ENCODE measurements around the gene PIGB.
A peak's percentile ranks its signal among the peaks of the same experiment; 100 is the strongest.
"Not testable (repeated sequence)": the region's sequence is repeated elsewhere in the genome, so short reads cannot be mapped to it uniquely, and the experiment has no call there.

PIGB gene

GRCh38 chr15:55318588-55319494 is at the start of gene PIGB, which contains the start of gene PIGBOS1:
Gene PIGB, plus strand, starts transcription at chr15:55319222. Its CDS starts 29 bp downstream, at chr15:55319251.
Gene PIGBOS1, minus strand, starts transcription at chr15:55319123. Its CDS starts 1,331 bp downstream, at chr15:55317792.
- FAIRE-seq: no peak

GRCh38 chr15:55270291-55270690 is 48.7 kb upstream of the PIGB start:
- FAIRE-seq: no peak

- FAIRE-seq: no peak
Observed at GRCh38 chr15:55276324-55276723, 42.7 kb upstream of the PIGB start.

DNA sequence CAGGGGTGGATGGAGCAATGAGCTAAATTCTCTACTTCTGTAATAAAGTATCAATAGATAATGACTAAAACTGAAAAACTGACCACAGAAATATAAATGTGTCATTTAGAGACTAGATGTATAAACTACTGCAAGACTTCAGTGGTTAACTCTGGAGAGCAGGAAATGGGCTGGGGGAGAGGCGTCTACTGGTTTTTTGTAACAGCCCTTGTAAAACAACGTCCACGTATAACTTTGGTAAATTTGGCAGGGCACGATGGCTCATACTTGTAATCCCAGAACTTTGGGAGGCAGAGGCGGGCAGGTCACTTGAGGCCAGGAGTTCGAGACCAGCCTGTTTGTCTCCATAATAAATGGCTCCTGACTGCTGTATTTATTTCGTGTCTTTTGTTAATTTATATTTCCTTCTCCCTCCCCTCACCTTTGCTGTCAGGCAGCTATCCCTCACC is 41.9 kb upstream of the PIGB start:
- no peak for FAIRE-seq

- no peak for FAIRE-seq
Observed at GRCh38 chr15:55277715-55278114, 41.3 kb upstream of the PIGB start.

DNA sequence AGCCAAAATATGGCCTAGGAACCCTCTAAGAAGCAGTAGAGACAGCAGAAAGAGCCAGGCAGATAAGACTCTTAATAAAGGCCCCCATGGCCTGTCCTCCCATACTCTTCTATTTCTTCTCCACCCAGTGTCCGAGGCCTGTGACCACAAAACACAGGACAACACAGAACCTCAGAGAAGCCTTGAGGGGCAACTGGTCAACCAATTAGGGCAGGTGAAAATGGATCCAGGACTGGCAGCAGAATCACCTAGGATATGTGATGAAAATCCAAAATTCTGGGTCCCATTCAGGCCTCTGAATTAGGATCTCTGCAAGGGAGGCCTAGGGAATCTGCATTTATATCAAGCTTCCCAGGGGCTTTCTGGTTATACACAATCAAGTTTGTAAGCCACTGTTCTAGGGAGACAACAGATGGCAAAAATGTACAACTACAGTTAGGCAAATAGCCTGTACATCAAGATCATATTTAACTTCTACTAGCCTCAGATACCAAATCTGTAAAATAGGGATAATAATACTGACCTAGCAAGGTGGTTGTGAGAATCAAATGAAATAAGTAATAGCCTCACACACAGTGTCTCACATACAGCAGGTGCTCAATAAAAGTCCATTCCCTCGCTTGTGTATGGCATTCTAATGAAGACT is 39.8 kb upstream of the PIGB start:
- FAIRE-seq: no peak

DNA sequence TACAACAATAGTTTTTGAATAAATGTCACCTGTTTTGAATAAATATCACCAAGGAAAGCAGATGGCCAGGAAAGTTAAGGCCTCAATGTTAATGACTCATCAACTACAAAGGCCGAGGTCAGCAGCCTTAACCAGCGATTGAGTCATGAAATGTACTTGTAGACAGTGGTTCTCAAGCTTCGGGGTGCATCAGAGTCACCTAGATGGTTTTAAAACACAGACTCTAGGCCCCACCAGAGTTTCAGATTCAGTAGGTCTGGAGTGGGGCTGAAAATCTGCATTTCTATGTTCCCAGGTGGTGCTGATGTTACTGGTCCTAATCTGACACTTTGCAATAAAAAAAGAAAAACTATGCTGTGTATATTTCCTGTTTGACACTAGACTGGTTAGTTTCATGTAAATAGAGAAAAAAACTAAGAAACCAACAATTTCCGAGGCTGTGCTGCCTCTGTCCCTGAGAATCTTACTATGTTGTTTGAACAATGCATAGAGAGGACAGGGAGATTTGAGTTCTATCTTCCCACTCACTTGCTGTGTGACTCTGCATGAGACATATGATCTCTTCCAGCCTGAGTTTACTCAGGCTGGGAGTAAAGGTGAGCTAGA is 39.2 kb upstream of the PIGB start:
- FAIRE-seq: peak; percentile 43

GRCh38 chr15:55280589-55280988 is 38.4 kb upstream of the PIGB start:
- not testable (repeated sequence) for FAIRE-seq

DNA sequence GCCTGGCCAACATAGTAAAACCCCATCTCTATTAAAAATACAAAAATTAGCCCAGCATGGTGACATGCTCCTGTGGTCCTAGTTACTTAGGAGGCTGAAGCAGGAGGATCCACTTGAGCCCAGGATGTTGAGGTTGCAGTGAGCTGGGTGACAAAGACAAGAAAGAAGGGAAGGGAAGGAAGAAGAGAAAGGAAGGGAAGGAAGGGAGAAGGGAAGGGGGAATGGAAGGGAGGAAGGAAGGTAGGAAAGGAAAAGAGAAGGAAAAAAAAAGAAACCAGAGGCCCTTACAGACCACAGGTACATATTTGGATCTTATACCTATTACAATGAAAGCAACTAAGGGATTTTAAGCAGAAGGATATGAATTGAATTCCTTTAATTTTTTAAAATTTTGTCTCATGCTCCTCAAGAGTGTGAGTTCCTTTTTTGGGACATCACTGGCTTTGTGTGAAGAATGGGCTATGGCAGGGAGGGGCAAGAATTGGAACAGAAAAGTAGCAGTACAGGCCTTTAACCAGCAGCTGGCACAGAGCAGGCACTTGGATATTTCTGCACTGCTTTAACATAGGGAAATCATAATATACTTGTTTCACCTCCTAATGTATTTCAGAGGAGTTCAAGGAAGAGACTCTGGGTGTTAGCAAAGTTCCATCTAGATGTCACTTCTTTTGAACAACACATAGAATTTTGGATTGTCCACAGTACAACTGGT is 37.3 kb upstream of the PIGB start:
- no peak for FAIRE-seq

DNA sequence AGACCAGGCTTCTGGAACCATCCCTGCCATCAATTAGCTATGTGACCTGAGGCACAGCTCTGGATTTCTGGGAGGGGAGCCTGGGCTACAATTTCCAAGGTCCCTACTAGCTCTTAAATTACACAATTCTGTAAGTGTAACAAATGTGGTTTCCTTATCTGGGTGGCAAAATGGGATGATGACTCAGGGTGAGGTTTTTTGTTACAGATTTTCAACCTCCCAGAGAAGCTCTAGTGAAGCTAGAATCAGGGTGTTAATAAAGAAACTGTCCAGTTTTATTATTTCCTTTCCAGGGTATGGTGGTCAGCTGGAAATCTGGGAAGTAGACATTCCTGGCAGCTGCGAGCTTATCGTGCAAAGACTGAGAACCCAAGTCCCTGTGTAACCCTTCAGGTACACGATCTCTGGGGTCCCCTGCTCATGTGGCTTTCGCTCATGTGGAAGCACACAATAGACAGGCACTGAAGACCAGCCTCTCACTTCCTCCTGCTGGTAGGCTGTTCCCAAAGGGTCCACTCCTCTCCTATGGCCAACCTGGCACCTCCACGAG is 36.7 kb upstream of the PIGB start:
- no peak for FAIRE-seq

GRCh38 chr15:55283379-55284147 is 35.5 kb upstream of the PIGB start:
- peak; percentile 56 for FAIRE-seq

DNA sequence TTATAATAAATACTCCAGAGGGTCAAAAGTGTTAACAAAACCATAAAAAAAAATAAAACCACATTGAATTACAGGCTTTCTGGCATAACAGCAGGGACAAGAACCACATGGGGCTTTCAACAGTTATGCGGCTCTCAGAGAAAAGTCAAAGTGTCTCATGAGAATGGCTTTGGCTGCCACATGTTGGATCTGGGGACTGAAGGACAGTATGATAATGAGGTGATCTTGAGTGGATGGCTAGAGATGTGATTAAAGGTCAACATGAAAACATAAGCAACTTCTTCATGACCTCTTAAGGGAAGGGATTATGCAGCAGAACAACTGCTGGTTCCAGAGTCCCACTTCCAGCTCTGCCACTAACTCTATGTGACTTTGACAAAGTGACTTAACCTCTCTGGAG is 34.6 kb upstream of the PIGB start:
- no peak for FAIRE-seq

DNA sequence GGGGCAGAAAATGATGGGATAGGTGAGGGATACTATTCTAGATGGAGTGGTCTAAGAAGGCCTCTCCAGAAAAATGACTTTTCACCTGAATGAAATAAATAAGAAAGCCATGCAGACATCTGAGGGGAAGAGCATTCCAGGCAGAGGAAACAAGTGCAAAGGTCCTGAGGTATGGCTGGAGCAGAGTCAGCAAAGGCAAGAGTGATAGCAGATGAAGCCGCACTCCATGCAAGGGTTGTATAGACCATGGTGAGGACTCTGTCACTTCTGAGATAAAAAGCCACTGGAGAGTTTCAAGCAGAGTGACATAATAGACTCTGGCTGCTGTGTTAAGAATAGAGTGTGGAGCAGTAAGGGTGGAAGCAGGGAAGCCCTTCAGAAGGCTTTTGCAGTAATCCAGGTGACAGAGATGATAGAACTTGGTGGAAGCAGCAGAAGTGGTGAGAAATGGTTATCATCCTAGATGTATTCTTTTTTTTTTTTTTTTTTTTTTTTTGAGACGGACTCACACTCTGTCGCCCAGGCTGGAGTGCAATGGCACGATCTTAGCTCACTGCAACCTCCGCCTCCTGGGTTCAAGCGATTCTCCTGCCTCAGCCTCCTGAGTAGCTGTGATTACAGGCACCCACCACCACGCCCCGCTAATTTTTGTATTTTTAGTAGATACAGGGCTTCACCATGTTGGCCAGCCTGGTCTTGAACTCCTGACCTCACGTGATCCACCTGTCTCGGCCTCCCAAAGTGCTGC is 32.4 kb upstream of the PIGB start:
- FAIRE-seq: not testable (repeated sequence)

GRCh38 chr15:55288006-55288717 is 30.9 kb upstream of the PIGB start:
- no peak for FAIRE-seq

GRCh38 chr15:55289011-55289745 is 29.8 kb upstream of the PIGB start:
- no peak for FAIRE-seq

GRCh38 chr15:55289746-55290527 is 29.1 kb upstream of the PIGB start, which contains the start of gene RAB27A:
Gene RAB27A, minus strand, starts transcription at chr15:55289813. Its CDS starts 54,879 bp downstream, at chr15:55234934.
- no peak for FAIRE-seq

GRCh38 chr15:55290528-55291057 is 28.4 kb upstream of the PIGB start:
- no peak for FAIRE-seq

GRCh38 chr15:55297315-55297714 is 21.7 kb upstream of the PIGB start:
- no peak for FAIRE-seq

All from islet of Langerhans (tissue), 1 donor.